Adrenal gland (tissue), 12 donors: ENCODE data around the gene TTLL10. TPM values are rescaled to one million over a fixed set of nuclear protein-coding genes. Genes with fewer than 3 reads are reported as not detected.

Experiments
- DNase-seq, 7 donors: peaks; one replicate each; pipeline ENCODE4 v3.0.0-alpha.2; 2019 to 2020
- H3K27ac ChIP-seq, 5 donors: fragments of 200-600 bp; sonication (generic) in 4 of 5; 1 replicate in 3 of 5; 2 replicates in 2 of 5; pipeline versions ENCODE4 v1.5.1 to v1.8.0; 2016 to 2020; ENCODE audit warnings: mild to moderate bottlenecking in 1 of 5
- H3K27me3 ChIP-seq: fragments of 200-600 bp; 2 replicates; pipeline ENCODE4 v1.8.0; 2021
- H3K36me3 ChIP-seq, 2 donors: fragments of 200-600 bp; replicated peaks in 1 of 2; 1 replicate in 1 of 2; 2 replicates in 1 of 2; pipeline versions ENCODE4 v1.5.1 to v1.8.0; 2018 to 2022
- H3K4me1 ChIP-seq, 2 donors: fragments of 200-600 bp; replicated peaks in 1 of 2; 1 replicate in 1 of 2; 2 replicates in 1 of 2; pipeline versions ENCODE4 v1.5.1 to v1.8.0; 2018 to 2021
- H3K4me3 ChIP-seq, 4 donors: fragments of 200-600 bp; sonication (generic) in 3 of 4; one replicate each; pipeline ENCODE4 v1.5.1; 2016 to 2018
- H3K9me3 ChIP-seq, 3 donors: fragments of 200-600 bp; sonication (generic) in 1 of 3; replicated peaks in 1 of 3; 1 replicate in 2 of 3; 2 replicates in 1 of 3; pipeline versions ENCODE4 v1.5.1 to v1.8.0; 2016 to 2021
- CTCF ChIP-seq, 6 experiments: fragments of 450-650 bp in 4 of 6; fragments of 200-600 bp in 2 of 6; sonication (generic) in 1 of 6; IDR thresholded peaks; 1 replicate in 5 of 6; 2 replicates in 1 of 6; pipeline versions ENCODE4 v1.5.1 to v1.8.0; 2016 to 2021; ENCODE audit warnings: antibody characterized with exemption in 6 of 6, mild to moderate bottlenecking in 2 of 6, moderate library complexity in 1 of 6
- POLR2A ChIP-seq, 2 donors: fragments of 450-650 bp; IDR thresholded peaks; one replicate each; pipeline ENCODE4 v1.6.1; 2017; ENCODE audit warnings: antibody characterized with exemption in 2 of 2, mild to moderate bottlenecking in 2 of 2, moderate library complexity in 1 of 2
- WGBS, 4 donors: extraction: QIAGEN DNeasy Blood & Tissue Kit in 2 of 4; methylation state at CpG; one replicate each; pipeline versions ENCODE4 v1.1.5 to v1.1.7; 2013 to 2017; 5-methylcytosine and 5-hydroxymethylcytosine counted together
- intact Hi-C, 2 donors: fragments of 100-400 bp; cut with DNase I; formaldehyde crosslinking; loops; one replicate each; pipeline versions ENCODE4 v1.14.1 to v1.15.0; 2022 to 2023
- microRNA counts, 2 donors: library from miRNA; unstranded; fragments of <30 nt; microRNA quantifications; one replicate each; lab custom pipeline; 2016
- microRNA-seq, 3 donors: library from miRNA; unstranded; fragments of <30 nt; microRNA quantifications; one replicate each; pipeline ENCODE4, GENCODE V29; 2017 to 2020
- polyA plus RNA-seq, 3 donors: library from polyadenylated mRNA; stranded (reverse); fragments of 200-250 nt in 2 of 3; fragments of 350-450 nt in 1 of 3; fragmentation: Illumina TruSeq in 1 of 3; extraction: RNeasy Lipid Tissue Mini Kit (QIAGEN cat#74804) in 1 of 3; gene quantifications; one replicate each; pipeline ENCODE4 v1.2.3, GENCODE V29; 2013 to 2014
- small RNA-seq, 2 donors: library from RNA; depleted of rRNA; stranded (forward); fragments of <200 nt; gene quantifications; one replicate each; pipeline ENCODE3, GENCODE V24; 2016
- total RNA-seq, 9 donors: library from RNA; depleted of rRNA in 4 of 9; stranded (reverse); fragments of >200 nt in 4 of 9; fragments of 120-200 nt in 1 of 9; fragmentation: NEBNext Ultra II Directional in 1 of 9; extraction: Animal tissue kit (Norgen Biotek cat#: 25700) in 1 of 9; gene quantifications; one replicate each; pipeline versions ENCODE4 v1.1.0 to v1.2.4, GENCODE V29; 2013 to 2023
- donor health status: healthy with polysubstance abuse.
- donor health status: Bipolar disorder and iron deficiency.
- donor health status: DM: yes; HTN: yes; CAD: no.
- donor health status: DM: no; HTN: no; CAD: no.
- donor health status: DM: no; HTN: no; CAD: no.
- donor health status: DM: yes; HTN: yes; CAD: no.

TTLL10 gene
- total and polyA plus RNA-seq, 12 donors, result 0.32 to 0.44 TPM; not detected in 10

GRCh38 chr1:1246577-1247340 is 73.1 kb downstream of the TTLL10 start, which contains the start of gene C1QTNF12:
C1QTNF12 (minus strand) TSS chr1:1246722; CDS start chr1:1246690, 32 bp downstream.
- Histone ChIP-seq H3K36me3 (no peaks in the 10 kb centered on the region), H3K4me1 (no peaks in the 10 kb centered on the region), H3K27ac (no peak within 1 kb of the TSS), H3K9me3 (no peaks in the 10 kb centered on the region), H3K27me3 (peaks cover 13% of the 10 kb centered on the region), H3K4me3 (no peak within 1 kb of the TSS)
- intact Hi-C loops, result no loop called here
- TF ChIP-seq POLR2A (IDR thresholded peaks at IDR 0.05) (no peak), CTCF (IDR thresholded peaks at IDR 0.05) (no peak)
- 2 to 9% (median 4%) methylated on average over 10 to 74 of the region's 74 CpGs; no CpG with 5 or more reads in 1 of the 4 donors for WGBS, 4 donors
- DNase-seq, result no peak

GRCh38 chr1:1247341-1247913 is 73.7 kb downstream of the TTLL10 start:
- H3K4me3 ChIP-seq, result no peak overlapping the region
- H3K27me3 ChIP-seq, result peaks cover 13% of the 10 kb centered on the region
- intact Hi-C loops, result no loop called here
- no peak overlapping the region for H3K27ac ChIP-seq
- H3K36me3 ChIP-seq, result peaks cover 0 to 2% of the 10 kb centered on the region in 2 donors
- 57 to 87% (median 67%) methylated on average over 3 to 25 of the region's 25 CpGs for WGBS, 4 donors
- H3K9me3 ChIP-seq, result no peaks in the 10 kb centered on the region
- no peak for TF ChIP-seq CTCF (IDR thresholded peaks at IDR 0.05)
- TF ChIP-seq POLR2A (IDR thresholded peaks at IDR 0.05), result no peak
- H3K4me1 ChIP-seq, result no peaks in the 10 kb centered on the region
- no peak for DNase-seq

MicroRNAs within 50 kb of the gene (microRNA counts, 767-probe panel; counts per million panel counts)
- microRNA hsa-miR-200a-3p (lab: Ali Mortazavi, UCI) (0 counts per million in 2 donors), microRNA hsa-miR-200b-3p (lab: Ali Mortazavi, UCI) (0 counts per million in 2 donors), microRNA hsa-miR-429 (lab: Ali Mortazavi, UCI) (0 counts per million in 2 donors)

Small RNA genes lying within 50 kb of the gene (microRNA-seq; reads per million reads assigned to microRNA genes)
- gene MIR200A (0 to 4.9 (median 0.85) reads per million in 3 donors), gene MIR200B (6.5 to 20.1 (median 11.9) reads per million in 3 donors), gene MIR429 (1.4 to 5.8 (median 2.3) reads per million in 3 donors)

Small RNA genes lying within 50 kb of the gene (small RNA-seq; reads per million reads assigned to genes)
- gene MIR200A (0 to 0.24 reads per million in 2 donors), gene MIR200B (0.83 to 0.95 reads per million in 2 donors), gene MIR429 (0.08 to 0.12 reads per million in 2 donors)

Other genes with a start within 250 kb of the TTLL10 start
- gene SAMD11, start 250.0 kb upstream of the TTLL10 start, total RNA-seq, result 10 to 100 TPM in 7 of 9 donors, 1 to 10 TPM in 2; 1.8 to 30.8 (median 16.6) TPM
- 10 to 100 TPM in 2 of 3 donors, 1 to 10 TPM in 1; 2.5 to 96.6 (median 32.7) TPM for gene SAMD11, start 250.0 kb upstream of the TTLL10 start, polyA plus RNA-seq
- 10 to 100 TPM; 22.4 to 58.9 (median 43.6) TPM for gene NOC2L, start 214.6 kb upstream of the TTLL10 start, total RNA-seq
- 10 to 100 TPM; 39.2 to 97.7 (median 64.9) TPM for gene NOC2L, start 214.6 kb upstream of the TTLL10 start, polyA plus RNA-seq
- 10 to 100 TPM in 1 of 9 donors, 1 to 10 TPM in 8; 1.4 to 15.9 (median 6.1) TPM for gene KLHL17, start 213.3 kb upstream of the TTLL10 start, total RNA-seq
- 10 to 100 TPM in 2 of 3 donors, under 1 TPM in 1; 0.73 to 38.8 (median 25.4) TPM for gene KLHL17, start 213.3 kb upstream of the TTLL10 start, polyA plus RNA-seq
- 1 to 10 TPM in 3 of 9 donors, under 1 TPM in 3, not detected in 3; 0.30 to 3.8 (median 1.1) TPM for gene PLEKHN1, start 207.4 kb upstream of the TTLL10 start, total RNA-seq
- gene PLEKHN1, start 207.4 kb upstream of the TTLL10 start, polyA plus RNA-seq, result 10 to 100 TPM in 1 of 3 donors, 1 to 10 TPM in 1, under 1 TPM in 1; 0.05 to 10.5 (median 4.2) TPM
- under 1 TPM in 5 of 9 donors, not detected in 4; 0.13 to 0.28 (median 0.14) TPM for gene PERM1, start 191.8 kb upstream of the TTLL10 start, total RNA-seq
- under 1 TPM in 2 of 3 donors, not detected in 1; 0.40 to 0.88 TPM for gene PERM1, start 191.8 kb upstream of the TTLL10 start, polyA plus RNA-seq
- 10 to 100 TPM in 1 of 9 donors, 1 to 10 TPM in 8; 3.1 to 14.5 (median 6.3) TPM for gene HES4, start 173.8 kb upstream of the TTLL10 start, total RNA-seq
- gene HES4, start 173.8 kb upstream of the TTLL10 start, polyA plus RNA-seq, result 10 to 100 TPM in 2 of 3 donors, not detected in 1; 27.3 to 29.8 TPM
- gene ISG15, start 160.4 kb upstream of the TTLL10 start, total RNA-seq, result 10 to 100 TPM; 11.5 to 58.1 (median 22.9) TPM
- 100 to 1,000 TPM in 2 of 3 donors, 1 to 10 TPM in 1; 1.7 to 308 (median 220) TPM for gene ISG15, start 160.4 kb upstream of the TTLL10 start, polyA plus RNA-seq
- gene AGRN, start 153.8 kb upstream of the TTLL10 start, total RNA-seq, result 10 to 100 TPM in 6 of 9 donors, 1 to 10 TPM in 3; 3.4 to 20.5 (median 13.0) TPM
- gene AGRN, start 153.8 kb upstream of the TTLL10 start, polyA plus RNA-seq, result 10 to 100 TPM in 2 of 3 donors, 1 to 10 TPM in 1; 2.2 to 27.8 (median 10.2) TPM
- not detected for gene RNF223, start 99.6 kb upstream of the TTLL10 start, total RNA-seq
- under 1 TPM in 1 of 3 donors, not detected in 2; 0.03 TPM for gene RNF223, start 99.6 kb upstream of the TTLL10 start, polyA plus RNA-seq
- 10 to 100 TPM in 5 of 9 donors, 1 to 10 TPM in 4; 5.4 to 17.3 (median 11.0) TPM for gene C1orf159, start 57.8 kb upstream of the TTLL10 start, total RNA-seq
- 10 to 100 TPM in 2 of 3 donors, under 1 TPM in 1; 0.55 to 54.3 (median 25.5) TPM for gene C1orf159, start 57.8 kb upstream of the TTLL10 start, polyA plus RNA-seq
- gene TNFRSF18, start 32.7 kb downstream of the TTLL10 start, total RNA-seq, result under 1 TPM in 3 of 9 donors, not detected in 6; 0.27 to 0.90 (median 0.39) TPM
- gene TNFRSF18, start 32.7 kb downstream of the TTLL10 start, polyA plus RNA-seq, result 1 to 10 TPM in 1 of 3 donors, under 1 TPM in 1, not detected in 1; 0.64 to 1.5 TPM
- 1 to 10 TPM in 4 of 9 donors, under 1 TPM in 4, not detected in 1; 0.32 to 2.7 (median 0.94) TPM for gene TNFRSF4, start 40.3 kb downstream of the TTLL10 start, total RNA-seq
- 1 to 10 TPM in 2 of 3 donors, not detected in 1; 4.7 to 6.9 TPM for gene TNFRSF4, start 40.3 kb downstream of the TTLL10 start, polyA plus RNA-seq
- 100 to 1,000 TPM in 8 of 9 donors, 10 to 100 TPM in 1; 49.4 to 221 (median 165) TPM for gene SDF4, start 58.1 kb downstream of the TTLL10 start, total RNA-seq
- 100 to 1,000 TPM; 129 to 131 (median 130) TPM for gene SDF4, start 58.1 kb downstream of the TTLL10 start, polyA plus RNA-seq
- gene B3GALT6, start 58.4 kb downstream of the TTLL10 start, total RNA-seq, result 10 to 100 TPM; 11.7 to 39.4 (median 19.7) TPM
- 10 to 100 TPM in 2 of 3 donors, 1 to 10 TPM in 1; 7.2 to 14.1 (median 10.3) TPM for gene B3GALT6, start 58.4 kb downstream of the TTLL10 start, polyA plus RNA-seq
- gene C1QTNF12, start 72.8 kb downstream of the TTLL10 start, total RNA-seq, result 1 to 10 TPM in 4 of 9 donors, under 1 TPM in 3, not detected in 2; 0.28 to 2.6 (median 1.1) TPM
- gene C1QTNF12, start 72.8 kb downstream of the TTLL10 start, polyA plus RNA-seq, result 1 to 10 TPM in 2 of 3 donors, not detected in 1; 3.0 to 4.3 TPM
- 10 to 100 TPM; 30.1 to 56.1 (median 44.2) TPM for gene UBE2J2, start 100.0 kb downstream of the TTLL10 start, total RNA-seq
- gene UBE2J2, start 100.0 kb downstream of the TTLL10 start, polyA plus RNA-seq, result 10 to 100 TPM; 49.8 to 74.4 (median 55.2) TPM
- gene SCNN1D, start 106.6 kb downstream of the TTLL10 start, total RNA-seq, result 10 to 100 TPM in 1 of 9 donors, 1 to 10 TPM in 8; 1.1 to 22.4 (median 3.7) TPM
- gene SCNN1D, start 106.6 kb downstream of the TTLL10 start, polyA plus RNA-seq, result 10 to 100 TPM in 2 of 3 donors, under 1 TPM in 1; 0.18 to 53.6 (median 31.8) TPM
- gene ACAP3, start 134.1 kb downstream of the TTLL10 start, total RNA-seq, result 10 to 100 TPM; 18.1 to 81.5 (median 39.1) TPM
- 100 to 1,000 TPM in 2 of 3 donors, 1 to 10 TPM in 1; 5.0 to 385 (median 138) TPM for gene ACAP3, start 134.1 kb downstream of the TTLL10 start, polyA plus RNA-seq
- gene PUSL1, start 134.7 kb downstream of the TTLL10 start, total RNA-seq, result 10 to 100 TPM; 13.8 to 43.8 (median 24.1) TPM
- gene PUSL1, start 134.7 kb downstream of the TTLL10 start, polyA plus RNA-seq, result 10 to 100 TPM in 2 of 3 donors, 1 to 10 TPM in 1; 2.5 to 43.4 (median 32.2) TPM
- gene INTS11, start 150.8 kb downstream of the TTLL10 start, total RNA-seq, result 100 to 1,000 TPM in 2 of 9 donors, 10 to 100 TPM in 7; 53.0 to 129 (median 68.3) TPM
- gene INTS11, start 150.8 kb downstream of the TTLL10 start, polyA plus RNA-seq, result 100 to 1,000 TPM in 2 of 3 donors, 10 to 100 TPM in 1; 87.7 to 601 (median 316) TPM
- 10 to 100 TPM; 10.5 to 53.0 (median 30.4) TPM for gene CPTP, start 150.9 kb downstream of the TTLL10 start, total RNA-seq
- 10 to 100 TPM in 2 of 3 donors, 1 to 10 TPM in 1; 2.9 to 45.8 (median 27.5) TPM for gene CPTP, start 150.9 kb downstream of the TTLL10 start, polyA plus RNA-seq
- gene TAS1R3, start 157.4 kb downstream of the TTLL10 start, total RNA-seq, result under 1 TPM; 0.06 to 0.86 (median 0.52) TPM
- gene TAS1R3, start 157.4 kb downstream of the TTLL10 start, polyA plus RNA-seq, result under 1 TPM; 0.05 to 0.72 (median 0.61) TPM
- 100 to 1,000 TPM in 3 of 9 donors, 10 to 100 TPM in 6; 55.8 to 137 (median 88.6) TPM for gene DVL1, start 175.5 kb downstream of the TTLL10 start, total RNA-seq
- 100 to 1,000 TPM in 2 of 3 donors, 1 to 10 TPM in 1; 4.0 to 279 (median 144) TPM for gene DVL1, start 175.5 kb downstream of the TTLL10 start, polyA plus RNA-seq
- gene MXRA8, start 184.7 kb downstream of the TTLL10 start, total RNA-seq, result 100 to 1,000 TPM in 1 of 9 donors, 10 to 100 TPM in 8; 17.5 to 104 (median 42.8) TPM
- gene MXRA8, start 184.7 kb downstream of the TTLL10 start, polyA plus RNA-seq, result 10 to 100 TPM in 2 of 3 donors, 1 to 10 TPM in 1; 8.4 to 90.3 (median 70.8) TPM
- 100 to 1,000 TPM in 8 of 9 donors, 10 to 100 TPM in 1; 89.6 to 260 (median 155) TPM for gene AURKAIP1, start 201.3 kb downstream of the TTLL10 start, total RNA-seq
- 100 to 1,000 TPM in 2 of 3 donors, 10 to 100 TPM in 1; 44.2 to 317 (median 226) TPM for gene AURKAIP1, start 201.3 kb downstream of the TTLL10 start, polyA plus RNA-seq
- 100 to 1,000 TPM in 7 of 9 donors, 10 to 100 TPM in 2; 53.4 to 264 (median 165) TPM for gene CCNL2, start 225.5 kb downstream of the TTLL10 start, total RNA-seq
- gene CCNL2, start 225.5 kb downstream of the TTLL10 start, polyA plus RNA-seq, result 100 to 1,000 TPM in 2 of 3 donors, 10 to 100 TPM in 1; 65.2 to 893 (median 593) TPM
- gene MRPL20, start 233.4 kb downstream of the TTLL10 start, total RNA-seq, result 100 to 1,000 TPM in 8 of 9 donors, 10 to 100 TPM in 1; 98.9 to 276 (median 160) TPM
- gene MRPL20, start 233.4 kb downstream of the TTLL10 start, polyA plus RNA-seq, result 100 to 1,000 TPM; 116 to 175 (median 134) TPM
- 1 to 10 TPM in 5 of 9 donors, under 1 TPM in 4; 0.22 to 2.6 (median 1.4) TPM for gene ANKRD65, start 247.4 kb downstream of the TTLL10 start, total RNA-seq
- gene ANKRD65, start 247.4 kb downstream of the TTLL10 start, polyA plus RNA-seq, result 1 to 10 TPM in 2 of 3 donors, under 1 TPM in 1; 0.53 to 3.4 (median 2.2) TPM